ENCODE measurements around the gene FOSB. TPM values are rescaled to one million over a fixed set of nuclear protein-coding genes. Genes with fewer than 3 reads are reported as not detected.
A peak's percentile ranks its signal among the peaks of the same experiment; 100 is the strongest.

The FOSB gene
- total and polyA plus RNA-seq, 7 donors: 1.1 to 28.1 (median 11.0) TPM

DNA sequence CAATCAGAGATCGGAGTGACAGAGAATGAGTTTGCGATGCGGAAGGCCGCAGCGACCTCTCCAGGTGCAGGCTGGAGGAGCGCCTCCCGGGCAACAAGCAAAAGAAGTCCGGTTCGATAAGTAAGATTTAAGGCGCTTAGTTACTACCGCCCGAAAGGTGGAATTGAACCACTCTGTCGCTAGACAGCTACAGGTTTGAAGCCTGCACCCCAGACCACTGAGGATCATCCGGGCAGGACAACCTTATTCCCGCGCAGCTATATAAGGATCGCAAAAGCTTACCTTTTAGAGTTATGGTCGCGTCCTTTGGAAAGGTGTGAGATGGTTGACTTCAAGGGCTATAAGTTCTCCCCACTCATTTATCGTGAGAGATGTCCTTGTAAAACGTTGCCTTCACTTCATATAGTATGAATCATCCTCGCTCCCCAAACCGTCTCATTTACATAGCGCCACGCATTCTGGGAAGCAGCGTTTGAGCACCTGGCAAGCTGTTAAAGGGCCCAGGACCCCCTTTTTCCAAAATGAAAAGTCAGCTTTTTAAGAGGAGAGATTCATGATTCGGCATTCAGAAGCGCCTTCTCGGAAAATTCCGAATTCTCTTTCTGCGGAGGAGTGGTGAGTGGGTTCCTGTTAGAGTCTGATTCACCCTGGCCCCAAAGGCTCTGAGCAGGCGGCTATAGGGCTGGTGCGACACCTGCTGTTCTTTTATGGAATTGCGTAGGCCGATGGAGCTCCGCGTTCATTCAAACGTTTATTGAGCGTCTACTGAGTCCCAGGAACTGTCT is 10.8 kb downstream of the FOSB start:
- intact Hi-C loops (cut with DNase I): loop anchor here (1.0 kb wide), 1 partner anchor 39 kb away; no protein-coding TSS in a partner anchor
- H3K36me3 ChIP-seq: no peaks in the 10 kb centered on the region
- peak overlapping the region; percentile 31 to 53 (median 48) for H3K4me3 ChIP-seq
- DNase-seq: peak; percentile 91
- TF ChIP-seq CTCF (IDR thresholded peaks at IDR 0.05) (peak; percentile 94 to 100 (median 97)), POLR2A (IDR thresholded peaks at IDR 0.05) (peak in 1 of 2 donors; percentile 16), EP300 (IDR thresholded peaks at IDR 0.05) (peak in 1 of 4 donors; percentile 30), POLR2AphosphoS5 (IDR thresholded peaks at IDR 0.05) (peak; percentile 14 to 59 (median 57))
- WGBS, 2 donors: 0% methylated on average over 39 of the region's 39 CpGs
- H3K9me3 ChIP-seq: no peaks in the 10 kb centered on the region
- H3K4me1 ChIP-seq: peaks cover 0 to 12% (median 8%) of the 10 kb centered on the region in 4 donors
- H3K27me3 ChIP-seq: no peaks in the 10 kb centered on the region
- peak overlapping the region; percentile 87 to 96 (median 91) for H3K27ac ChIP-seq

GRCh38 chr19:45483033-45483432 is 15.2 kb downstream of the FOSB start:
- Histone ChIP-seq H3K4me1 (peaks cover 0 to 14% (median 11%) of the 10 kb centered on the region in 4 donors), H3K9me3 (no peaks in the 10 kb centered on the region), H3K36me3 (peaks cover 0 to under 1% (median 0%) of the 10 kb centered on the region in 4 donors), H3K27ac (no peak overlapping the region), H3K27me3 (no peaks in the 10 kb centered on the region), H3K4me3 (no peak overlapping the region)
- TF ChIP-seq CTCF (IDR thresholded peaks at IDR 0.05): no peak
- 83 to 92% methylated on average over 5 of the region's 5 CpGs for WGBS, 2 donors
- no peak for DNase-seq
- intact Hi-C loops (cut with DNase I): no loop called here

DNA sequence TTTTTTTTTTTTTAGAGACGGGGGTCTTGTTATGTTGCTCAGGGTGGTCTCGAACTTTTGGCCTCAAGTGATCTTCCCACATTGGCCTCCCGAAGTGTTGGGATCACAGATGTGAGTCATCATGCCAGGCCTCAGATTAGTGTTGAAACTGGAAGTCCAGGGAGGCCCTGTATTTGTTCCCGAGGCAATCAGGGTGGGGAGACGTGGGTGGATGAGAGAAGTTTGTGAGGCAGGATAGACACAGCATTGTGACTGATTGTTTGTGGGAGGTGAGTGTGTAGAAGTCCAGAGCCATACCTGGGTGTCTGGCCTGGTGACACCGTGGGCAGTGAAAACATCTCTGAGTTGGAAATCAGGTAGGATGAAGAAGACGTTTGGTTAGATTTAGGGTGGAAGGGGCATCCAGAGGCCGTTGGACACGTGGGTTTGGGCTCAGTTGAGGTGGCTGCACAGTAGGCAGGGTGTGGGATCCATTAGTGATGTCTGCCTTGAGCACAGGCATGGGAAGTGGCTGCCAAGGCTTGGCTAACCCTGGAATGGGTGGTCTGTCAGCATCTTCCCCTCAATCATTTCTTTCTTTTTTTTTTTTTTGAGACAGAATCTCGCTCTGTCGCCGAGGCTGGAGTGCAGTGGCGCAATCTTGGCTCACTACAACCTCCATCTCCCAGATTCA is 16.6 kb downstream of the FOSB start:
- peaks cover 0 to 7% (median 7%) of the 10 kb centered on the region in 4 donors for H3K4me1 ChIP-seq
- intact Hi-C loops (cut with DNase I): no loop called here
- no peak for DNase-seq
- 60 to 78% methylated on average over 13 of the region's 13 CpGs for WGBS, 2 donors
- H3K27me3 ChIP-seq: no peaks in the 10 kb centered on the region
- peaks cover 0 to 7% (median 0%) of the 10 kb centered on the region in 4 donors for H3K36me3 ChIP-seq
- TF ChIP-seq POLR2A (IDR thresholded peaks at IDR 0.05) (no peak), EP300 (IDR thresholded peaks at IDR 0.05) (no peak), CTCF (IDR thresholded peaks at IDR 0.05) (no peak), POLR2AphosphoS5 (IDR thresholded peaks at IDR 0.05) (no peak)
- no peak overlapping the region for H3K27ac ChIP-seq
- no peaks in the 10 kb centered on the region for H3K9me3 ChIP-seq
- no peak overlapping the region for H3K4me3 ChIP-seq

DNA sequence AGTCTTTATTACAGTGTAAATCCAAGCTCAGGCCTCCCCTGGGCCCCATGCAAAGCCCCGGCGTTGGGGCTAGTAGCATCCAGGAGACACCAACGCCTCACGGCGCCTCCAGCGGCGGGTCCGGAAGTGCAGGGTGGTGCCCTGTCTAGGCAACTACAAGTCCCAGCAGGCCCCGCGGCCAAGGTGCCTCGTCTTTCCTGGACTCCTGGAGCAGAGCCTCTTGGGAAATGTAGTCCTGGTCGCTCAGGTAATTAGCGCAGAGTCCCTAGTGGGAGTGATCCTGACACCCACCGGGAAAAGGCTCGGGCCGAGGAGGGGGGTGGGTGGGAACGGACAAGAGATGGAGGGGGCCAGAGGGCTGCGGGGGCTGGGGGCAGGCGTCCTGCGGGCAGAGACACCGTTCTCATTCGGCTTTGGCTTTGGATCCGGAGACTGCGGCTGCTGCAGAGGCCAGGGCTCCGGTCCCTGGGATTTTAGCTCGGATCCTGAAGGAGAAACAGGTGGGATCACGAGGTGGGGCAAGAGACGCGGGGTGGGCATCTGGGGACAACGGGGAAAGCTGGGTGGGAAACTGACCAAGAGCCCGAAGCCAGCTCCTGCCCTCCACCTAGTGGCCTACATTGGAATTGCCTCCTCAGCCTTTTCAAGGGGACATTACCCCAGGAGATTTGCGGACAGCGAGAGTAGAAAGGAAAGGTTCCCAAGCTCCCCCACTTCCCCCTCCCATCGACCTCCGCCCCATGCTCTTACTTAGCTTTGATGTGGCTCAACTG is 17.7 kb downstream of the FOSB start:
- 0 to 1% methylated on average over 35 of the region's 35 CpGs for whole genome bisulfite sequencing, 2 donors
- Histone ChIP-seq H3K4me3 (peak overlapping the region; percentile 57 to 76 (median 63)), H3K27me3 (no peaks in the 10 kb centered on the region), H3K36me3 (peaks cover 0 to 7% (median 0%) of the 10 kb centered on the region in 4 donors), H3K4me1 (peaks cover 0 to 7% (median 7%) of the 10 kb centered on the region in 4 donors), H3K9me3 (no peaks in the 10 kb centered on the region), H3K27ac (peak overlapping the region; percentile 82 to 91 (median 86))
- intact Hi-C loops (cut with DNase I): no loop called here
- TF ChIP-seq POLR2A (IDR thresholded peaks at IDR 0.05): no peak
- no peak for TF ChIP-seq EP300 (IDR thresholded peaks at IDR 0.05)
- TF ChIP-seq POLR2AphosphoS5 (IDR thresholded peaks at IDR 0.05): peak in 2 of 4 donors; percentile 11 to 25
- peak; percentile 67 to 85 (median 76) for TF ChIP-seq CTCF (IDR thresholded peaks at IDR 0.05)
- peak; percentile 99 for DNase-seq

All from sigmoid colon (tissue), 7 donors.